Hepatic stellate cell (primary cell): ENCODE results near the gene PSMB3.
"Not testable (repeated sequence)": the region's sequence is repeated elsewhere in the genome, so short reads cannot be mapped to it uniquely, and the experiment has no call there.

Experiments
- DNase-seq: peaks from one replicate; pipeline ENCODE4 v3.0.0; 2011; ENCODE audit warnings: low spot score

Gene PSMB3

GRCh38 chr17:38749223-38750043, 3.1 kb upstream of the PSMB3 start:
- no peak for DNase-seq

DNA sequence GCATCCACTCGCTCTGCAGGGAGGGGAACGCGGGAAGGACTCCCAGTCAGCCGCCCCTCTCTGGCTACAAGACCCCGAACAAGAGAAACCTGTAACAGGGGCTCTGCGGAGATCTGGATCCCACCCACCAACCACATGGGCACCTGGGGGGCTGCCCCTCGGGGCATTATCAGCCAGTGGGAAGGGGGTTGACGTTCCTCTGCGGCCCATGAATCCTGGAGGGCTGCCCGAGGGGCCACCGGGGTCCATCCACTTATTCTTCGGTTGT, 2.6 kb upstream of the PSMB3 start:
- no peak for DNase-seq

DNA sequence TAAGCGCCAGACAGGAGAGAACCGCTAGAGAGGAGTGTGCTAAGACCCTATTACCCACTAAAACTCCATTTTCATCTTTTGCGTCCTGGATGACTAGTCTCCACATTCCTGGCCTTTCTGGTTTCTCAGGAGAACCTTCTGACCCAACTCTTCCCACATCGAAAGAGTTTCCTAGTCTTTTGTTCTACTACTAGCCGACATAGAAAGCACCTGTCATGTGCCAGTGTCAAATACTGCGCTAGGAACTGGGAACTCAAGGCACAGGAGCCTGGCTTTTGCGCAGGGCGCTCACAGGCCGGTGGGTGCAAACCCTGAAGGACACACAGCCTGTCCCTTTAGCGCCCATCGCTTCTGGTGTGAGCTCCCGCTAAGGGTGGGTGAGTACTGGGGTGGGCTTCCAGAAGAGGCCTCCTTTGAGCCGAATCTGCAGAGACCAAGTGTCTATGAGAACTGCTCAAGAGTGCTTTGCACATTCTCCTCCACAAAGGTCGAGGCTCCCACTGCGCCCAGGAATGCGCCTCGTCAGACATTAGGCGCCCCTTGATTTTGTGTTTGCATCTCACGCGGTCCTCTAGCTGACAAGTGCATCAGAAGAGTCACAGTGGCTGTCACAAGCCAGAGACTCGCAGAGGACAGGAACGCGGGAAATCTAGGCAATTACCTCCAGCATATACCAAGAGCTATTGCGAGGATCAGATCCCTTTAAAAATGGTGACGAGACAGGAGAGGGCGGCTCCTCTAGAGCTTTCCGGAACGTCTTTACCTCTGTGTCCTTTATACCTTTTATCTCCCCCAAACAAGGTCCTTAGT, 2.0 kb upstream of the PSMB3 start:
- no peak for DNase-seq

DNA sequence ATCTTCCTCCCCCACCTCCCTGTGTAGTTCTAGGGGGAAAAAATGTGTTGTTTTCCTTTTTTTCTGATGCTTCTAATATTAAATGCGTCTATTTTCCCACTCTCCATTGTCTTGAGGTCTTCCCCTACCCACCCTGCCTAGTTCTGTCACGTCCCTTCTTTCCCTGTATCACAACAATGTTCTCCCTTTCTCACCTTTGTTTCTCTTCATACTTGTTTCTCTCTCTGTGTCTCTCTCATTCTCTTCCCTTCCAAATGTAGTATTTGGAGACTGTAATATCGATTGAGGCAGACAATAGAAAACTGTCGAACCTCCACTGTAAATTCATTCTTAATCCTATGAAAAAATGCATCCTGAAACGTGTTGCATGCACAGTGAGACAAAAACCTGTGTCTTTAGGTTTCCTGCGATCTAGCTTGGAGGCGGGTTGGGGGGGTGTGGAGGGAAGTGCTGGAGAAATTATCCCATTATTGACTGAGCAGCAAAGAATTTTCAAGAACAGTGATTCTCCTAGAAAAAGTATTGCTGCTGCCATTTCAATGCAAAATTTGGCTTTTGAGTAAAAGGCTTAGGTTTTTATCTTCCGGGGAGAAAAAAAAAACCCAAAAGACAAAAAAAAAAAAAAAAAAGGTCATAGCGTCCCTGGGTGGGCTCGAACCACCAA, 1.3 kb upstream of the PSMB3 start:
- DNase-seq: no peak

DNA sequence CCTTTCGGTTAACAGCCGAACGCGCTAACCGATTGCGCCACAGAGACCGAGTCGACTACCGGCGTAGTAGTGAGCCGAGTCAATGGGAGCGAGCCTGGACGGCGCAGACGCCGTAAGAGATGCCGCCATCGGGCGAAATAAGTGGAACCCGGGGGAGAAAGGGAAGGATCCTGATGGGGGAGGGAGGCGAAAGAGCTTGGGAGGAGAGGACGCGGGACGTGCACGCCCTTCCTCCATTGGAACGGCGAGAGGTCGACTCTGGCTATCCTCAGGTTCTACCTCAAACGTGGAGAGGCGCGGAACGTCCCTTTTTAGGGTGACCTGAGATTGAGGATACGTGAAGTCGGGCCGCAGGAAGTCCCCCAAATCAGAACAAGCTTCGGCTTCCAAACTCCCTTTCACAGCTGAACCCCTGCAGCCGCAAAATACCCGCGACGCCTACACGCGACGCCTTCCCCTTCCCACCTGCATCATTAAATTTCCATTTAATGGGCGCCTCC, 683 bp upstream of the PSMB3 start:
- DNase-seq: peak; percentile 87

DNA sequence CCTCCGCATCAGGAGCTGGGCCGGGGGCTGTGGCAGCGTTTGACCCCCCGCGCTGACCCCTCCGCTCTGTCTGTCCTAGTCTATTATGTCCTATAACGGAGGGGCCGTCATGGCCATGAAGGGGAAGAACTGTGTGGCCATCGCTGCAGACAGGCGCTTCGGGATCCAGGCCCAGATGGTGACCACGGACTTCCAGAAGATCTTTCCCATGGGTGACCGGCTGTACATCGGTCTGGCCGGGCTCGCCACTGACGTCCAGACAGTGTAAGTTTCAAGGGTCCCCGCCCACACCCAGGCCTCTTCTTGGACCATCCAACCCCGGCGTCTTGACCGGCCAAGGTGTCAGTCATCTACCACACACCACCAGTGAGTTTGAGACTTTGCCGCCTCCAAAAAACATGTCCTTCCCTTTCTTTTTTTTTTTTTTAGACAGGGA, 548 bp downstream of the PSMB3 start:
- DNase-seq: no peak

GRCh38 chr17:38761612-38762011, 9.1 kb downstream of the PSMB3 start:
- DNase-seq: no peak

DNA sequence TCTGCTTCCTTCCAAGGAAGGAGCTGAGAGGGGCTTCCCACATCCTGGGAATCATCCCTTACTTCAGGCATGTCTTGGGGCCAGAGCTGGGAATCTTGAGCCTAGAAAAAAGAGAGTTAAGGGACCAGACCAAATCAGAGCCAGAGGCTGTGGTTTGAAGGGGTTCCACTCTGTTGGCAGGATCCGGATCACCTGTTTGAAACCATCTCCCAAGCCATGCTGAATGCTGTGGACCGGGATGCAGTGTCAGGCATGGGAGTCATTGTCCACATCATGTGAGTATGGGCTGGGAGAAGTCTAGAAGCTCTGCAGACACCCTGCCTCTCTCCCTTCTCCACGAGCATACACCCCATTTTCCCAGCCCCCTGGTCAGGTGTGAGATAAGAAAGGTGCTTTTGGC, 9.7 kb downstream of the PSMB3 start:
- DNase-seq: no peak

DNA sequence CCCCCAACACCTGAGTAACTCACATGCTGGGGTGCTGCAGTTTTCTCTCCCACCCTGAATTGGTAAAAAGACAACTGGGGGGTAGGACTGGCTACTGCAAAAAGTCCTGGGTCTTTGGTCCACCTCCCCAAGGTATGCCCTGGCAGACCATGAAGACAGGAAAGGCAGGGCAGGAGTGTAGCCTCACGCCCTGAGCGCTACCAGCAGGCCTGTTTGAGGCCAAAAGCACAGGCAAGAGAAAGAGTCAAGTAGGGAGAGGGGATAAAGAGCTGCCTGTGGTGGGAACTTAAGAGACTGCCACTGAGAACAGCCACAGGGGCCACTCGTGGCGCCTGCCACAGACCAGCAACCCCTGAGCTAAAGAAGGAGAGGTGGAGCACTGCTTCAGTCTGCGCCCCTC, 13.8 kb downstream of the PSMB3 start:
- DNase-seq: no peak

- no peak for DNase-seq
These were observed 15.9 kb downstream of the PSMB3 start for GRCh38 chr17:38768417-38768816.

DNA sequence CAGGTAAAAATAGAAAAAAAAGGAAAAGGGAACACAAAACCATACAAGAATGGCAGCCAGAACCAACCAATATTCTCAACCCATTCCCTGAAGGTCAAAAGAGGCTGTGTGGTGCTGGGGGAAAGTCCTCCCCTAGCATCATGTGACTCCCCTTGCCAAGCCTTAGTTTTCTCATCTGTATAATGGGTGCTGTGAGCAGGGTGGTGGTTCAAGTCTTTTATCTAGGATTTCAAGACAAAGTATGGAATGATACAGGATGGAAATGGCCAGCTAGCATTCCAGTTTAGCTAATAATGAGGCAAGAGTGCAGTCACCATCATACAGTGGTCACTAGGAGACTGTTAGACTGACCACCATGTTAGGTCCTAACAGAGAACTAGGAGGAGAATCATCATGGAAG, 20.7 kb downstream of the PSMB3 start:
- DNase-seq: no peak

GRCh38 chr17:38777641-38778250, 25.2 kb downstream of the PSMB3 start:
- DNase-seq: no peak

DNA sequence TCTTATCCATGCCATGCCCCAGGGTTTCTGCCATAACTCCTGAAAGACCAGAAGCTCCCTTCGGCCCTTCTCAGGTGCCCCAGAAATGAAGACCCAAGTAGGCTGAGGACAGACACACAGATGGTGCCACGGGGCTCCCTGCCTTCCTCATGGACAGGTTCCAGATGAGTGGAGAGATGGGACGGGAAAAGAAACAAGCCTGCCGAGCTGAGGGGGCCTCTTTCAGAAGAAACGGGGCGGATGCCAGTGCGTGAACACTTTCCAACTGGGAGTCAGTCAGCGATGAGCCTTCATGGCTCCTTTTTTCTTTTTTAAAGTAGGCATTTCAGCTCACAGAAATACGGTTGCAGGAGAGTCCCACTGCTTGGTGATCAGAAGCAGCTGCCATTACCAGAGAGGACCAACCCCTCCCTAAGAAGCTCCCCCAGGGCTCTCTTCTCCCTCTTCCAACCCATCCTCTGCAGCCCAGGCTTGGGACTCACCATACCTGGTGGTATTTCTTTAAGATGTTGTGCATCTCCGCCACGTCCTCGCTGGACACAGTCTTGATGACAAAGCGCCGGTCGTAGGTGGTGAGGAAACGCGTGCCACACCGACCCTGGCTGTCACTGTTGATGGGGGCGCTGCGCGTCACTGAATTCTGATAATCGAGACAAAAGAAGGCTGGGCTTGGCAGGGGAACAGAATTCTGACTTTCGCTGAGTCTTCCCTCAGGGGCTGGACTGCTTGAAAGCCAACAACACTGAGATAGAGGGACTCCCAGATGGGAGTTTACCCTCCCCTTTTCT, 27.6 kb downstream of the PSMB3 start:
- no peak for DNase-seq

DNA sequence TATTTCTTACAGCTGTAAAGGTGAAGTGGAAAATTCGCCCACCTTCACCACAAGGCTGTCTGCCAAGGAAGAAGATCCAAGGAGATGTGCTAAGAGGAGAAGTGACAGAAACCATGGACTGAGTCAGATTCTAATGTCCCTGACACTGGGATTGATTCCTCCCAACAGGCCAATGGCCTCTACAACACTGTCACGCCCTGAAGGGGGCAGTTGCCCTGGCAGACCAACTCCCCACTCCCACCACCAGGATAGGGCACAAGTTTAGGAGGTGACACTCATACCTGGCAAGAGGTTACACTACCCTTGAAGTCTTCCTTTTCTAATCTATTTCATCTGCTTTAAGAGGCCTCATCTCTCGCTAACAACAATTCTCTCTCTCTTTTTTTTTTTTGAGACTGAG, 30.7 kb downstream of the PSMB3 start:
- no peak for DNase-seq

DNA sequence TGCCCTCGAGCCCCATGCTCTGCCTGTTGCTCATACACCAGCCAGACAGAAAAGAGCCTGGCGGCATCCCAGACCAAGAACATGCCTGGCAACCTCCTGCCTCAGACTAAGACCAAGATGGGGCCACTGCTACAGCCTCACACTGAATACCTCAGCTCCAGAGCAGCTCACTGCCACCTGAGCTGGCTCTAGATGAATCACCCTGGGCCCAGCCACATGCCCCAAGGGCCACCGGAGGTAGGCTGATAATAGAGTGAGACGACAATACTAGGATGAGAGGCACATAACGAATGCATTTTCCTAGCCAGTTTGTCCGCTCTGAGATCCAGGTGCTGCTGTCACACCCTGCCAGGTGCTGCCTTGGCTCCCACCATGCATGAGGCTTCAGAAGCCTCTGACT, 33.8 kb downstream of the PSMB3 start:
- DNase-seq: no peak

DNA sequence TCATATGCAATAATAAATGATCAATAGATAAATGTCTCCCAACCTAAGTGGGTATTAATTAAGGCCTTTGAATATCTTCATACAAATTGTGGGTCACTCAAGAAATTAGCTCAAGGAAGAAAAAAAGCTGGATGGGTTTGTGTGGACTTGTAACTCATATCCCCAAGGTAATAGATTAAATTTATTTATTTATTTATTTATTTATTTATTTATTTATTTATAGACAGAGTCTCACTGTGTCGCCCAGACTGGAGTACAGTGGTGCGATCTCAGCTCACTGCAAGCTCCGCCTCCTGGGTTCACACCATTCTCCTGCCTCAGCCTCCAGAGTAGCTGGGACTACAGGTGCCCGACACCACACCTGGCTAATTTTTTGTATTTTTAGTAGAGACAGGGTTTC, 35.5 kb downstream of the PSMB3 start:
- not testable (repeated sequence) for DNase-seq

- no peak for DNase-seq
These were observed 36.6 kb downstream of the PSMB3 start for GRCh38 chr17:38789185-38789584.

DNA sequence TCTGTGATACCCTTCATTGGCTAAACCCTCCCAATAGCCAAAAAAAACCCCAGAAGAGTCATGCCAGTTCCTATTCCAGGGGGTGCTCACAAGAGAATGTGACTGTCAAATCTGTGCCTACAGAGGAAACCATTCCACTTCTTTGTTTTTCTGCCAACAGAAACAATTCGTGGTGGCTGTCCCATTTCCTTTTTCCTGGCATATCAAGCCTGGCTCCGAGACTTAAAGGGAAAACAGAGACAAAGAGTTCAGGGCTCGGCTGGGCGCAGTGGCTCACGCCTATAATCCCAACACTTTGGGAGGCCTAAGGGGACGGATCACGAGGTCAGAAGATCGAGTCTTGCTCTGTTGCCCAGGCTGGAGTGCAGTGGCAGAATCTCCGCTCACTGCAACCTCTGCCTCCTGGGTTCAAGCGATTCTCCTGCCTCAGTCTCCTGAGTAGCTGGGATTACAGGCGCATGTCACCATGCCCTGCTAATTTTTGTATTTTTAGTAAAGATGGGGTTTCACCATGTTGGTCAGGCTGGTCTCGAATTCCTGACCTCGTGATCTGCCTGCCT, 37.7 kb downstream of the PSMB3 start:
- DNase-seq: not testable (repeated sequence)

DNA sequence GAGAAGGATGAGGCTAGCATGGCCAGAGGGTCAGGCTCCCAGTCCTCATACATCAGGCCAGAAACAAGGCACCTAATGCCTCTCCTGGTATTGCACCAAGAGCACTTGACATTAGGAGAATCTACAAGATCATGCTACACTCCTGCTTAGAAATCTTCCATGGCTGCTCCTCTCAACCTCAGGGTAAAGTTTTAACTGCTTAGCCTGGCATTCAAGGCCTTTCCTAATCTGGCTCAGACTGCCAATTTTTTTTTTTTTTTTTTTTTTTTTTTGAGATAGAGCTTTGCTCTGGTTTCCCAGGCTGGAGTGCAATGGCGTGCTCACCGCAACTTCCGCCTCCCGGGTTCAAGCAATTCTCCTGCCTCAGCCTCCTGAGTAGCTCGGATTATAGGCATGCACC, 38.6 kb downstream of the PSMB3 start:
- no peak for DNase-seq

- DNase-seq: no peak
These were observed 41.7 kb downstream of the PSMB3 start for GRCh38 chr17:38794221-38794620.

DNA sequence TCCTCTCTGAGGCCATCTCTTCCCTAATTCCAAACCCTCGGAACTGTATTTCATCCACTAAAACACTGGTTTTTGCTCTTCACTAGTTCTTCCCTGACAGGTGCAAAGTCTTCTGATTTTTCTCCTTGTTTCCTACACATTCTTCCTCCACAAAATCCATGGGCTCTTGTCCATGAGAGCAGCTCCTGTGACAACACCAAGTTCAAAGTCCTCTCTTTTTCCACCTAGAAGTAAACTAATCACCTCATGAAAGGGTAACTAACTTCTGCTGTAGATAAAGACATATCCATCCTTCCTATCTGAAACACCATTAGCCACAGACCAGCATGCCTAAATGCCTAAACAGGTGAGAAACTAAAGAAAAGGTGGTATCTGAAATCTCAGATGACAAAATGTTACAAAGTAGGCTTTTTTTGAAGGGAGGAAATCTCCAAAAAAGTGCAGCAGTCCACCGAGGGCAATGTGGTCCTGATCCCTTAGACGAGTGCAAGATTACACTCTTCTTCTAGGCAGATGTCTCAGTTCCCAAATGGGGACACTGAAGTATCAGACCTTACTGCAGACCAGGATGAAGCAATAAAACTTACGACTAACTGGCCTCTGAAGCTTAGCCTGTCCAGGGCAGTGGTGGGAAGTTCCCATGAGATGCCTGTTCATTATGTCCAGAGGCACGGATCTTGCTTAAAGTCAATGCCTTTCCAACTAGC, 44.1 kb downstream of the PSMB3 start:
- DNase-seq: no peak
